CD4-positive, alpha-beta T cell treated with Interleukin-17A for 4 hours (primary cell): ENCODE data around the gene BAIAP2L1.

Source experiments
- DNase-seq: peaks from one replicate; pipeline ENCODE4 v3.0.0-alpha.2; 2020; ENCODE audit warnings: mixed read lengths

Gene BAIAP2L1

GRCh38 chr7:98289333-98289875 is 111.5 kb downstream of the BAIAP2L1 start:
- DNase-seq, result no peak

- no peak for DNase-seq
Observed at GRCh38 chr7:98288064-98288823, 112.6 kb downstream of the BAIAP2L1 start.

GRCh38 chr7:98287486-98287959 is 113.4 kb downstream of the BAIAP2L1 start:
- no peak for DNase-seq

GRCh38 chr7:98286701-98287485 is 114.0 kb downstream of the BAIAP2L1 start:
- DNase-seq, result no peak

- no peak for DNase-seq
Observed at GRCh38 chr7:98286093-98286539, 114.8 kb downstream of the BAIAP2L1 start.

GRCh38 chr7:98285157-98286092 is 115.5 kb downstream of the BAIAP2L1 start:
- DNase-seq, result no peak

GRCh38 chr7:98284335-98285036 is 116.4 kb downstream of the BAIAP2L1 start:
- no peak for DNase-seq

- DNase-seq, result no peak
Observed at GRCh38 chr7:98283887-98284222, 117.0 kb downstream of the BAIAP2L1 start.

- DNase-seq, result no peak
Observed at GRCh38 chr7:98283127-98283886, 117.6 kb downstream of the BAIAP2L1 start.

GRCh38 chr7:98282703-98283102 is 118.2 kb downstream of the BAIAP2L1 start:
- DNase-seq, result no peak

- no peak for DNase-seq
Observed at GRCh38 chr7:98281757-98282606, 118.9 kb downstream of the BAIAP2L1 start.

- DNase-seq, result peak; percentile 99
Observed at GRCh38 chr7:98280791-98281756, 119.8 kb downstream of the BAIAP2L1 start, which contains the start of gene BRI3. BRI3 (plus strand) TSS chr7:98281686; CDS start chr7:98281796, 110 bp downstream.

- no peak for DNase-seq
Observed at GRCh38 chr7:98280296-98280695, 120.6 kb downstream of the BAIAP2L1 start.

GRCh38 chr7:98278936-98279335 is 122.0 kb downstream of the BAIAP2L1 start:
- DNase-seq, result no peak

- no peak for DNase-seq
Observed at GRCh38 chr7:98278408-98278807, 122.5 kb downstream of the BAIAP2L1 start.

GRCh38 chr7:98276241-98276761 is 124.6 kb downstream of the BAIAP2L1 start:
- no peak for DNase-seq

- DNase-seq, result no peak
Observed at GRCh38 chr7:98267303-98267702, 133.6 kb downstream of the BAIAP2L1 start.

GRCh38 chr7:98266840-98267239 is 134.1 kb downstream of the BAIAP2L1 start:
- no peak for DNase-seq
